Skin of body (tissue), 3 donors: ENCODE data around the gene LRRN4CL. TPM values are rescaled to one million over a fixed set of nuclear protein-coding genes. Genes with fewer than 3 reads are reported as not detected.
A peak's percentile ranks its signal among the peaks of the same experiment; 100 is the strongest.

Source experiments
- DNase-seq: peaks from one replicate; lab custom pipeline; 2025; lab: John Stamatoyannopoulos, UW
- small RNA-seq: library from RNA; depleted of rRNA; stranded (forward); fragments of <200 nt; gene quantifications from one replicate; pipeline ENCODE3, GENCODE V24; 2014; ENCODE audit warnings: low replicate concordance
- total RNA-seq: library from RNA; depleted of rRNA; stranded (reverse); fragments of >200 nt; gene quantifications from one replicate; pipeline ENCODE4 v1.2.3, GENCODE V29; 2014

The LRRN4CL gene
- total RNA-seq, 1 donor from 2014 or later, result 12.7 TPM

- DNase-seq, result no peak
These were observed 41.7 kb downstream of the LRRN4CL start for GRCh38 chr11:62647609-62648005.

- no peak for DNase-seq
These were observed 42.3 kb downstream of the LRRN4CL start for GRCh38 chr11:62646825-62647608.

DNA sequence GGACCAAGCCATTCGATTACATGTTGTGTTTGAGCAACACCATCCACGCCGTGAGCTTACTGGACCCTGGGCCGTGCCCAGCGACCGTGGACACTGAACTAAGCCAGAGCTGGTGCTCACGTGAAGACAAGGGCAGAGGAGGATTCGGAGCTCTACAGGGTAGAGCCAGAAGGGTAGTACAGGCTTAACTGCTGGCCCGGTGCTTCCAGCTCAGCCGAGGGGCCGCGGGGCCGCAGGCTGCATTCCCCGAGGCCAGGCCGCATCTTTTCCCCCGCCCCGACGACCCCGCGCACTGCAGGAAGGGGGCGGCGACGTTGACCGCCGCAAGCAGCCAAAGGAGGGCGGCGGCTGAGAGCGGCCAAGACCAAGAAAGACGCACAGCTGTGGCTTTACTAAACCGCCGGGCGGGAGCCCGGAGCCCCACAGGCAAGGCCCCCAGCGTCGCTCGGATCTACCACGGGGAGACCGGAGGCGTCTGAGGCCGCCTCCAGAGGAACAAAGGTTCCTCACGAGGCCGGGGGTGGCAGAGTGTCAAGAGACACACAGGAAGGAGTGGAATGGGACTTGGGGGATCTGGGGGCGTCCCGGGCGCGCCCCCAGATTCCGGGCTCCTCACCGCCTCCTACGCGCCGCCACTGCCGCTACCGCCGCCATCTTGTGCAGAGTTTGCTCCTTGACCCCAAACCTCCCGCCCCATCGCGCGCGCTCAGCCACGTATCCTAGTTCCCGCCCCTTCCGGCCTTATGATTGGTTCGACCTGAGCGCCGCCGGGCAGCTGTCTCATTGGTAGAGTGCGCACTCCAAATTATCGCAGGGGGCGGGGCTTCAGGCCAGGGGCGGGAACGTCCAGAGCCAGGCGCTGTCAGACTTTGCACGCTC lies 43.1 kb downstream of the LRRN4CL start, which contains the start of gene GANAB:
Gene GANAB, minus strand, starts transcription at position 668 of the 879 bp plus-strand sequence. Its CDS starts 14 bp downstream, at position 654.
- DNase-seq, result peak; percentile 98

GRCh38 chr11:62645671-62645945 lies 43.7 kb downstream of the LRRN4CL start:
- no peak for DNase-seq

DNA sequence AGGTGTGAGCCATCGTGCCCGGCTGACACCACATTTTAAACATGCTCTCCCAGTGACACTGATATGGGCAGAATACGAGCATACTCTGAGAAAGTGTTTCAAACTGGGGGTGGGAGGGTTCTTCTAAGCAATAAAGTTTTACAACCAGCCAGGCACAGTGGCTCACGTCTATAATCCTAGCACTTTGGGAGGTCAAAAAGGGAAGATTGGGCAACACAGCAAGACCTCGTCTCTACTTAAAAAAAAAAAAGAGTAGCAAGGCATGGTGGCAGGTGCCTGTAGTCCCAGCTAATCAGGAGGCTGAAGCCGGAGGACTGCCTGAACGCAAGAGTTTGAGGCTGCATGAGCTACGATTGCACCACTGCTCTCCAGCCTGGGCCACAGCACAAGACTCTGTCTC lies 45.1 kb downstream of the LRRN4CL start:
- no peak for DNase-seq

Small RNA genes lying within 50 kb of the gene (small RNA-seq; reads per million reads assigned to genes)
- not detected for gene SNORA57

Other genes starting within 250 kb of the LRRN4CL start
- gene AHNAK, start 142.7 kb downstream of the LRRN4CL start, total RNA-seq, result 567 TPM
- gene EEF1G, start 115.6 kb downstream of the LRRN4CL start, total RNA-seq, result 1,310 TPM
- gene TUT1, start 98.0 kb downstream of the LRRN4CL start, total RNA-seq, result 4.1 TPM
- 78.4 TPM for gene MTA2, start 87.7 kb downstream of the LRRN4CL start, total RNA-seq
- gene EML3, start 76.8 kb downstream of the LRRN4CL start, total RNA-seq, result 14.6 TPM
- gene ROM1, start 76.3 kb downstream of the LRRN4CL start, total RNA-seq, result 1.5 TPM
- 12.5 TPM for gene B3GAT3, start 67.5 kb downstream of the LRRN4CL start, total RNA-seq
- 103 TPM for gene GANAB, start 42.9 kb downstream of the LRRN4CL start, total RNA-seq
- 8.5 TPM for gene INTS5, start 36.2 kb downstream of the LRRN4CL start, total RNA-seq
- 23.7 TPM for gene C11orf98, start 24.3 kb downstream of the LRRN4CL start, total RNA-seq
- 9.9 TPM for gene CSKMT, start 24.2 kb downstream of the LRRN4CL start, total RNA-seq
- gene UQCC3, start 17.9 kb downstream of the LRRN4CL start, total RNA-seq, result 5.6 TPM
- 6.4 TPM for gene LBHD1, start 17.3 kb downstream of the LRRN4CL start, total RNA-seq
- gene UBXN1, start 10.5 kb downstream of the LRRN4CL start, total RNA-seq, result 57.2 TPM
- gene BSCL2, start 17.9 kb upstream of the LRRN4CL start, total RNA-seq, result 21.6 TPM
- gene GNG3, start 18.1 kb upstream of the LRRN4CL start, total RNA-seq, result not detected
- 33.3 TPM for gene HNRNPUL2, start 37.9 kb upstream of the LRRN4CL start, total RNA-seq
- 23.9 TPM for gene TTC9C, start 39.0 kb upstream of the LRRN4CL start, total RNA-seq
- gene ZBTB3, start 64.6 kb upstream of the LRRN4CL start, total RNA-seq, result 7.0 TPM
- gene POLR2G, start 72.0 kb upstream of the LRRN4CL start, total RNA-seq, result 53.7 TPM
- 13.8 TPM for gene TAF6L, start 81.9 kb upstream of the LRRN4CL start, total RNA-seq
- gene TMEM179B, start 97.9 kb upstream of the LRRN4CL start, total RNA-seq, result 16.9 TPM
- 9.3 TPM for gene TMEM223, start 102.5 kb upstream of the LRRN4CL start, total RNA-seq
- 33.4 TPM for gene NXF1, start 115.9 kb upstream of the LRRN4CL start, total RNA-seq
- 38.2 TPM for gene STX5, start 142.5 kb upstream of the LRRN4CL start, total RNA-seq
- not detected for gene TEX54, start 143.3 kb upstream of the LRRN4CL start, total RNA-seq
- 36.1 TPM for gene WDR74, start 150.1 kb upstream of the LRRN4CL start, total RNA-seq
- 124 TPM for gene SLC3A2, start 191.4 kb upstream of the LRRN4CL start, total RNA-seq
- 0.69 TPM for gene CHRM1, start 231.8 kb upstream of the LRRN4CL start, total RNA-seq